Right renal cortex interstitium (tissue), 3 donors: ENCODE results near the gene AMBRA1. TPM values are rescaled to one million over a fixed set of nuclear protein-coding genes. Genes with fewer than 3 reads are reported as not detected.

Experiments used
- DNase-seq, 3 donors: peaks; one replicate each; pipeline ENCODE4 v3.0.0-alpha.2; 2013; ENCODE audit warnings: low read depth in 3 of 3, low spot score in 2 of 3
- polyA plus RNA-seq, 3 donors: library from polyadenylated mRNA; unstranded; fragments of 120-200 nt; gene quantifications; one replicate each; pipeline ENCODE4 v1.2.1, GENCODE V29; 2013; ENCODE audit not compliant: insufficient read length in 3 of 3

AMBRA1 gene
- polyA plus RNA-seq, 3 donors, result 25.2 to 26.9 (median 25.3) TPM

- no peak for DNase-seq
Observed at GRCh38 chr11:46356924-46357482, 236.8 kb downstream of the AMBRA1 start.

- DNase-seq, result no peak
Observed at GRCh38 chr11:46353698-46354097, 240.1 kb downstream of the AMBRA1 start.

DNA sequence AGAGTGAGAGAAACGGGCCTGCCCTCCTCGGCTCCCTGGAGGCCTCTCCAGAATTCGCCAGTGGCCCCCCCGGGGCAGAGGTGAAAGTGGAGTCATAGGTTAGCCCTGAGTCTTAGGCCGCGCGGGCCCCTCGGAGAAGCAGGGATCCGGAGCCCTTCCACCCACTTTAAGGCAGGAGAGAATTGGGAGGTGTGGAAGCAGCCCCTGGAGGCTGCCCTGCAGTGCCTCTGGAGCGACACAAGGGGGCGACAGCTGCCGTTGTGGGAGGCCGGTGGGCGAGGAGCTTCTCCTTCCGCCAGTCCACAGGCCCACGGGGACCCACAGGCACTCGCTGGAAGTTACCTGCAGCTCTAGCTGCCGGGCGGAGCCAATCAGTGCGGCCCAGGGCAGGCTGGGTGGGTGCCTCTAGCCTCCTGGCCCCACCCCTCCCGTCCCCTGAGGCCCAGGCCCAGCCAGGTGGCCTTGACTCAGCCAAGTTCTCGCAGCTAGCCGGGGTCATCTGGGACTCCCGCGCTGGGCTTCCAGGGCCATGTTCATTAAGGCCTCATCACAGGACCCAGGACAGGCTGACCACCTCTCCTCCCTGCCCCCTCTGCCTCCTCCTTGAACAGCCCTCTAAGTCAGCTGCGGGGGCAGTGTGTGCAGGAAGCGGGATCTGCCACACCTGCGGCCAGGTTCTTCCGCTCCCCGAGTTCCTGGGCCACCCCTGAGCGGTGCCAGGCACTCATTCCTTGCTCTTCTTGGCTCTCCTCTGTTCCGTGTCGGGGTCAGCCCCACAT is 241.6 kb downstream of the AMBRA1 start:
- DNase-seq, result no peak

- no peak for DNase-seq
Observed at GRCh38 chr11:46351606-46352005, 242.2 kb downstream of the AMBRA1 start.

GRCh38 chr11:46351148-46351547 is 242.7 kb downstream of the AMBRA1 start:
- no peak for DNase-seq

GRCh38 chr11:46350695-46351094 is 243.1 kb downstream of the AMBRA1 start:
- DNase-seq, result no peak

DNA sequence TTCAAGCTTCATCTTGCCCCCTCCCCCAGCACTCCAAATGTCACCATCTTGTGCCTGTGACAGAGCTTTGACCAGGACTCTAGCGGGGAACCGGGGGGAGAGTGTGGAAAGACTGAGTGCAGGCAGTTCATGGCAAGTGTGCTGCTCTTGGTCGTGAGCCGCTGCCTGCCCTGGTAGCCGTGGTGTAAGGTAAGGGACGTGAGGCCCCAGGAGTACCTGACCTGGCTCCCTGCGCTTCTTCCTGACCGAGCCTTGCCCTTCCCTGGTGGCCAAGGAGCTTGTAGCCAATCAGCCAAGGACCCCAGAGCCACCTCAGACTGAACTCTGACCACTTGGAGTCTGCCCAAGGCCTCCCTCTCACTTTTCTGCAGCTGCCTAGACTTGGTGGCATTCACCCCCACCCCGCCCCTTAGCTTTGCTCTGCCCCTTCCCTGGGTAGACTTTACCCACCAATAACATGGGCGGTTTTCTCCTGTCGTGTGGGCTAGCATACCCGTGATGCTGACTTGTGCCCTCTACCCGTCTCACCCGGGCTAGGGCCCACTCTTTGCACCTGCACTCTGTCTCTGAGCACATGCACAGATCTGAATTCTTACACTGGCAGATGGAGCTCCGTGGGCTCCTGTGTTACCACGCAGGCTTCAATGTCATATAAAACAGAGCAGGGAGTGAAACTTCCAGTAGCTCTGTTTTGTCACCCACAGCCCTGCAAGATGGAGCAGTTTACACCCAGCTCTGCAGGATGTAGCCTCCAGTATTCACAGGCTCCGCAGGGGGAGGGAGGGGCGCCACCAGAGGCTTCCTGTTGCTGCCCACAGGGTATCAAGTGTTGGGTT is 245.0 kb downstream of the AMBRA1 start:
- no peak for DNase-seq

DNA sequence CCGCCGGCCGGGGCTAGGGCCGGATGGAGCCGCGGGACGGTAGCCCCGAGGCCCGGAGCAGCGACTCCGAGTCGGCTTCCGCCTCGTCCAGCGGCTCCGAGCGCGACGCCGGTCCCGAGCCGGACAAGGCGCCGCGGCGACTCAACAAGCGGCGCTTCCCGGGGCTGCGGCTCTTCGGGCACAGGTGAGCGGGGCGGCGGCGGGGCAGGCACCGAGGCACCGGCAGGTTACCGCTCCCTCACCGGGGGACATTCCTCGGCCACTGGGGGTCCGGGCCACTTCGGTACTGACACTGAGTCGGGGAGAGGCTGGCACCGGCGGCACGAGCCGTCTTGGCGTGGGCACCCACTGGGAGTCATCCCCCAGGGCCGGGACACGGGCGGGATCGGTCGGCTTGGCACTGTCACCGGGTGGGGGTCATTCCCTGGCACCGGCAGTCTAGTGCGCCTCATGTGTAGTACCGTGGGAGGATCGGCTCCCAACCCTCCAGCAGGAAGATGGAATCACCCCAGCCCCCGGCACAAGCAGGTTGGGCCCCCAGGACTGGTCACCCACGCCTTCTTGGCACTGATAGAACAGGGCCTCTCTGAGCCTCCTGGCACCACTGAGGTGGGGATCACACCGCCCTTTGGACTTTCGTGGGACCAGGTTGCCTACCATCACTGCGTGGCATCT is 246.0 kb downstream of the AMBRA1 start:
- DNase-seq, result no peak

GRCh38 chr11:46346886-46347636 is 246.8 kb downstream of the AMBRA1 start, which contains the start of gene DGKZ:
TSS of gene DGKZ (plus strand) at chr11:46347463. CDS start at chr11:46347660, 197 bp downstream.
- DNase-seq, result no peak

Other genes with a start within 250 kb of the AMBRA1 start
- 10 to 100 TPM; 28.9 to 38.4 (median 31.1) TPM for gene DGKZ, start 246.6 kb downstream of the AMBRA1 start, polyA plus RNA-seq
- 100 to 1,000 TPM; 673 to 741 (median 725) TPM for gene MDK, start 212.4 kb downstream of the AMBRA1 start, polyA plus RNA-seq
- gene CHRM4, start 202.2 kb downstream of the AMBRA1 start, polyA plus RNA-seq, result under 1 TPM; 0.08 to 0.21 (median 0.14) TPM
- 1 to 10 TPM; 4.6 to 5.0 (median 4.8) TPM for gene HARBI1, start 23.2 kb upstream of the AMBRA1 start, polyA plus RNA-seq
- 10 to 100 TPM; 47.0 to 66.6 (median 65.2) TPM for gene ATG13, start 23.5 kb upstream of the AMBRA1 start, polyA plus RNA-seq
- 10 to 100 TPM; 45.1 to 49.5 (median 46.0) TPM for gene ARHGAP1, start 106.6 kb upstream of the AMBRA1 start, polyA plus RNA-seq
- gene ZNF408, start 107.0 kb upstream of the AMBRA1 start, polyA plus RNA-seq, result 1 to 10 TPM; 7.9 to 8.4 (median 8.3) TPM
- under 1 TPM; 0.21 to 0.35 (median 0.25) TPM for gene F2, start 125.2 kb upstream of the AMBRA1 start, polyA plus RNA-seq